Stimulated activated CD8-positive, alpha-beta memory T cell treated with anti-CD3 and anti-CD28 coated beads, Interleukin-12 subunit alpha, Interleukin-12 subunit beta, amount 100 ng/mL, for 24 hours (primary cell): ENCODE measurements around the gene LPAR1.
"Not testable (repeated sequence)": the region's sequence is repeated elsewhere in the genome, so short reads cannot be mapped to it uniquely, and the experiment has no call there.

Experiments used
- DNase-seq: peaks from one replicate; pipeline ENCODE4 v3.0.0-alpha.2; 2020; ENCODE audit errors: extremely low read depth

LPAR1 gene, protein sequence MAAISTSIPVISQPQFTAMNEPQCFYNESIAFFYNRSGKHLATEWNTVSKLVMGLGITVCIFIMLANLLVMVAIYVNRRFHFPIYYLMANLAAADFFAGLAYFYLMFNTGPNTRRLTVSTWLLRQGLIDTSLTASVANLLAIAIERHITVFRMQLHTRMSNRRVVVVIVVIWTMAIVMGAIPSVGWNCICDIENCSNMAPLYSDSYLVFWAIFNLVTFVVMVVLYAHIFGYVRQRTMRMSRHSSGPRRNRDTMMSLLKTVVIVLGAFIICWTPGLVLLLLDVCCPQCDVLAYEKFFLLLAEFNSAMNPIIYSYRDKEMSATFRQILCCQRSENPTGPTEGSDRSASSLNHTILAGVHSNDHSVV

DNA sequence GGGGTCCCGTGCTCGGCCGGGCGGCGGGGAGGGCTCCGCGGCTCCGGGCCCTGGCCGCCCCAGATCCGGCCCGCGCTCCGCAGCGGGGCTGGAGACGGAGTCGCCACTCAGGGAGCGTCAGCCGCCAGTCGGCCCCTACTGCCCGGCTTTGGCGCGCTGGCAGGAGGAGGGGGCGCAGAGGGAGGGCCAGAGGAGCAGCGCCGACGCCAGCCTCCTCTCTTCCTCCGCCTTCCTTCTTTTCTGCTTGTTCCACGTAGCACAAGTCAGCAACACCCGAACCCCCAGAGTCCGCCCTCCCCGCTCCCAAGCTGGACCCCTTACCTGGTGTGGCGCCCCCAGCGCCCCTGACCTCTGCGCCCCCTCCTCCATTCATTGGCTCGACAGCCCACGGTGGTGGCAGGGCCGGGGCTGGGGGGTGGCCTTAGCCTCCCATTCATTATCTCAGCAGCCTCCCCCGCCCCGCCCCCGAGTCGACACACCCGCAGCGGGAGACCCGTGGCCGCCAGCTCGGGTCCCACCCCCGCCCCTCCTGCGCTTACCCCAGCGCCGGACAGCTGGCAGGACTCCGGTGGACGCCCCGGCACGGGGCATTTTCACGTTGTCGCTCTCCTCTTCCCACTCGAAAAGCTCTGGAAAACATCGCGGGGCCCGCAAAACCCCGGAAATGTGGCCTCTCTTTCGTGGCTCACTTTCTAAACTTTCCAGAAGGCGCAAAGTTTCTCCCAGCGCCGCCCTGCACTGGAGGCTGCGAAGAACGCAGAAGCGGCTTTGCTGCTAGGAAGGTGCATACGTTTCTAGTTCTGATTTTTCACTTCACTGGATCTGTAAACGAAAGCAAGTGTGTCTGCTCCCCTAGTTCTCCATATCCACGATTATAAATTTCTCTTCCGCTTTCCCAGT is at the start of gene LPAR1:
Gene LPAR1, minus strand, starts transcription at position 140 of the 900 bp plus-strand sequence. CDS start 66,353 bp downstream, outside the sequence.
- DNase-seq: no peak

DNA sequence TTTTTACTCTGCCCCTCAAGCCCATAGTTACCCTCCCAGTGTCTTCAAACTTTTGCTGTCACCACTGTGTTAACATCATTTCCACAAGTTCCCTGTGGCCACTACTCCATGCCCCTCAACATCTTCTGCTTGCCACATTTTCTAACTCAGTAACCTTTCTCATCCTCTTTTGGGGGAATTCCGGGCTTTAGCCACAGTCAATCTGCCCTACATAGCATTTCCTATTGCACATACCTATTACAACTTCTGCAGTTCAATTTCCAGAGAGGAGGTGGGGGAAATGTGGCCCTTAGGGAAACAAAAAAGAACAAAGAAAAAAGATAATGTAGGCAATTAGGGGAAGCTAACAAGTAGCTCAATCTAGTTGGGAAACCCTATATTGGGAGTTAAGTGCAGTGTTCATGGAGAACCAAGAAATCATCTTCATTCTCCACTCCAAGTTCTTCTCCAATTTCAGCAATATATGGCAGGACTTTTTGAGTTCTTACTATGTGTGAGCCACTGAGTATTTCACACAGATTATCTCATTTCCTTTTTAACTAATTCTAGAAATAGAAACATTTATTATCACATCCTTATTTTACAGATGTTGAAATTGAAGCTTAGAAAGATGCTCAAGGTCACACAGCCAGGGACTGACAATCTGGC is 40.2 kb upstream of the LPAR1 start:
- no peak for DNase-seq

DNA sequence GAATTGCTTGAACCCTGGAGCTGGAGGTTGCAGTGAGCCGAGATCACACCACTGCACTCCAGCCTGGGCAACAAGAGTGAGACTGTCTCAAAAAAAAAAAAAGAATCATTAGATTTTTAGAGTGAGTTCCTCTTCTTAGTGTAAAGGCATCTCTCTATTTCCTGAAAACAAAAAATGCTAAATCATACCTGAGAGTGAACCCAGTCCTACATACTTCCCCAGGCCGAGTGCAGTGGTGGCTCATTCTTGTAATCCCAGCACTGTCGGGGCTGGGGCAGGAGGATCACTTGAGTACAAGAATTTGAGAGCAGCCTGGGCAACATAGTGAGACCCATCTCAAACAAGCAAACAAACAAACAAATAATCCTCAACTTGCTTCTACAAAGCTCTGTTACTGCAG is 38.2 kb upstream of the LPAR1 start:
- DNase-seq: no peak

DNA sequence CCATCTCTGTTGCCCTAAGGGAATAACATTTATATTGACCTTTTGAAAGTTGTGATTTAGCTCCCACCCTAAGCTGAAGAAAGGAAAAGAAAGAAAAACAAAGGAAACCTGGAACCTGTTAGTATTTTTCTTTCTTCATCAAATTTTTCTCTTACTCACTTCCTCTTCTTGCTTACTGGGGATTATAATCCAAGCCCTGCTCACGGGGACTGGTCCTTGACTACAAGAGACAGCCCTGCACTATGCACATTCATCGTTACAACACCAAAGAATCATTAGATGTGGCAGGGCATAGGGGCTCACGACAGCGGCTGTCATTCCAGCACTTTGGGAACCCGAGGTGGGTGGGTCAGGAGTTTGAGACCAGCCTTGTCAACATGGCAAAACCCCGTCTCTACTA is 37.8 kb upstream of the LPAR1 start:
- no peak for DNase-seq

DNA sequence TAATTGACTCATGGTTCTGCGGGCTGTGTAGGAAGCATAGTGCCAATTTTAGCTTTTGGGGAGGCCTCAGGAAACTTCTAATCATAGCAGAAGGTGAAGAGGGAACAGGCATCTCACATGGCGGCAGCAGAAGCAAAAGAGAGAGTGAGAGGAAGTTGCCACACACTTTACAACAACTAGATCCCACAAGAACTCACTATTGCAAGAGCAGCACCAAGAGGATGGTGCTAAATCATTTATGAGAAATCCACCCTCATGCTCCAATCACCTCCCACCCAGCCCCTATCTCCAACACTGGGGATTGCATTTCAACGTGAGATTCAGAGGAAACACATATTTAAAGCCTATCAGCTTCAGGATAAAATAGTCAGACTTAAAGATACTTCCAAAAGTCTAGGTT is 36.1 kb upstream of the LPAR1 start:
- no peak for DNase-seq

DNA sequence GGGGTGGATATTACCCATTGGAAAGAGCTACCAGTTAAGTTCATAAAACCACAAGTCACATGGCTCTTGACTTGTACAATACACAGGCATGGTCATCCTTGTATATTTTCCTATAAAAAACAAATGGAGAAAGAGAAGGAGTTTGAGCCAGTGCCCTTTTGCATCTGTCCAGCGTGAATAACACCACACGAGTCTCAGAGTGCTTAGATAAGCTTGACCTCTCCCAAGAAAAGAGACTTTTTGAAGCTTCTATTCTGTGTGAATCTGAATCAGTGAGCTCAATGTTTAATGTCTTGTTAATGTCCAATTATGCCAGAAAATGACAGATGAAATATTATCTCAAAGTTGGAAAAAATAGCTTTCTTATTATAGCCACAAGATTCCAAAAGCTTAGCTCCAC is 30.9 kb upstream of the LPAR1 start:
- DNase-seq: no peak

DNA sequence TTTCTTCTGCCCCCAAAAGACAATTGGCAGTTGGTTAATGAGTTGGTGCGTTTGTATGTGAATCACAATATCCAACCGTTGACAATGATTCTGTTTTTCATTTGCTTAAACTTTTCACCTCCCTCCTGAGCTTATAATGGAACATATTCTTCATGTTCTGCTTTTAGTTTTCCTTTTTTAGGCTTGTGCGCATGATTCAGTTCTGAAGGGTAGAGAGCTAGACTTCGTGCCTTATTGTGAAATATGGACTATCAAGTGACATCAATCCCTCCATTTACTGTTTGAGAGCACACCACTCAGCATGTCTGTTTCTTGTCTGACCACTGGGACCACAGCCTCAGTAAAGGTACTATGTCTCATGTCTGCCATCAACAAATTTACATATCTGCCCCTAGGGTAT is 30.5 kb upstream of the LPAR1 start:
- no peak for DNase-seq

DNA sequence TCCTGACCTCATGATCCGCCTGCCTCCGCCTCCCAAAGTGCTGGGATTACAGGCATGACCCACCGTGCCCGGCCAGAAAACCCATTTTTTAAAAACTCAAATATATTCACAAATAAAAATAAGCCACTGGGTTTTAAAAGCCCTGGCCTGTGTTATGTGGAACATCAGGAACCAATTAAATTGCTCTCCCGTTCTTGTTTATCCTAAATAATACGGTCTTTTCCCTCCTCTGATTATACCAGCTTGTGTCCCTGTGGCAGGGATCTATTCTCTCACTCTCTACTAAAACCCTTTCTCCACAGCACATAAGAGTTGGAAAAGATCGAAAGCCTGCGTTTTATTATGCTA is 30.1 kb upstream of the LPAR1 start:
- DNase-seq: no peak

DNA sequence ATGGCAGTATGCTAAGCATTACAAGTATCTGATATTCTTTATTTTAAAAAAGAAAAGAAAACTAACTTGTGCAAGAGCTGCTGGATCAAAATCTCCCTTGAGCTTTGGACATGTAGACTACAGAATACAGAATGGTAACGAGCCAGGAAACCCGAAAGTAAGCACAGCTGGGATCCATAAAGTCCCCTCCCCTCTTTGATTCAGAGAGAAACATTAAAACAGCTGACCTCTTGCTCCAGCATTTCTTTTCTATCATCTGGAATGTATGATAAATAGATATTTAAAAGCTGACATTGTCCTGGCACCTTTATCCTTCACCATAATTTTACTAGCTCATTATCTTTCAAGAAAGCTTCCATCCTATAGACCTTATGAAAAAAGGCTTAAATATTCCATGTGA is 28.2 kb upstream of the LPAR1 start:
- no peak for DNase-seq

DNA sequence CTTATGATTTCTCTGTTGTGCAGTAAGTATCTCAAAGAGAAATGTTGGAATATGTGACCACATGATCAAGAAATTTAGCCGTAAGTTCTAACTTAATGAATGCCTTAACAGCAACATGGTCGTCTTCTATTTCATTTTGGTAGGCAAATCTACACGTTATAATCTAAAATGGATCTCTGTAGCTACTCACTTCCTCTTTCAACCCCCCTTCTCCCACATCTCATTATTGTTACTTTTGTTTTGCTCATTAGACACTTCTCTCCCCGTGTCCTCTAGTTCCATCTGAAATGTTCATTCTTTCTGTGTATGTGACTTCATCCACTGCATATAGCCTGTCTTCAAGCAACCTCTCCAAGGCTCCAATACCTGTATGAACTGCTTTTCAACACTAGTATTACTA is 27.1 kb upstream of the LPAR1 start:
- DNase-seq: no peak

DNA sequence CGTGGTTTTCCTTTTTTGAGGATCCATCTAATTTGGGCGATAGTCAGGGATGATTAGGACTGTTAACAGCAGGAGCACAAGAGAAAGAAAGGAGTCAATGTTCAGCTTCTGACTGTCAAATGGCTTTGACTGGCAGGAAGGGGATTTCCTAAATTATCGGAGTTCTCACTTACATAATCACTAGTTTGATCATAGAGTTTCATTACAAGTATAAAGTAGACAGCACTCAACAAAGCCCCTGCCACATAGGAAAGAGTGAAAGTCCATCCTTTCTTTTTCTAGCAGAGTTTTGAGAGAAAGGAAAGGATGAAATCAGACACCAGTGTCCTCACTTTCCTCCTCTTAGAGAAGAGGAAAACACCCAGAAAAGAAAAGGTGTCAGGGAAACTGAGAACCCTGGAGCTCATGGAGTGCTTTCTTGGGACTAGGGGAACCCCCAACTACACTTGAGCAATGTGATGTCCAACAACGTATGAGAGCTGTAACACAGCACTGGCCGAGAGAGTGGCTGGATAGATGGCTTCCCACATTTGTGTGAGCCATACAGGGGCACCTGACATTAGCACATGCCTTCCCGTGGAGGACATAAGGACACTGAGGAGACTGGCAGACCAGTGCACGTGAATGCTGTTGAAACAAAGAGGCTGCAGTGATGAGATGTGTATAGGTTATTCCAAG is 26.0 kb upstream of the LPAR1 start:
- no peak for DNase-seq

DNA sequence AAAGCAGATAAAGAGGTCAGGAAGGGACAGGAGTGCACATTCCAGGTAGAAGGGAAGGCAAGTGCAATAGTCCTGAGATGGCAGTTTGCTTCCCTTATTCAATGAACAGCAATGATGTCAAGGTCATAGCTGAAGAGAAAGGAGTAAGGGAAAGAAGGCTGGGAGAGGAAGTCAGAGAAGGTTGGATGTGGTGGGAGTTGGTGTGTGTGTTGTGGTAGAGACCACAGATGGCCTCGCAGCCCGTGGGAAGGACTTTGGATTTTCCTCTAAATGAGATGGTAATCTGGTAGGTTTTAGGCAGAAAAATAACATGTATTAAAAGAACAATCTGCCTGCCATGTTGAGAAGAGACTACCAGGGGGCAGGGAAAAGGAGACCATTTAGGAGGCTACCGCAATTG is 25.1 kb upstream of the LPAR1 start:
- no peak for DNase-seq

DNA sequence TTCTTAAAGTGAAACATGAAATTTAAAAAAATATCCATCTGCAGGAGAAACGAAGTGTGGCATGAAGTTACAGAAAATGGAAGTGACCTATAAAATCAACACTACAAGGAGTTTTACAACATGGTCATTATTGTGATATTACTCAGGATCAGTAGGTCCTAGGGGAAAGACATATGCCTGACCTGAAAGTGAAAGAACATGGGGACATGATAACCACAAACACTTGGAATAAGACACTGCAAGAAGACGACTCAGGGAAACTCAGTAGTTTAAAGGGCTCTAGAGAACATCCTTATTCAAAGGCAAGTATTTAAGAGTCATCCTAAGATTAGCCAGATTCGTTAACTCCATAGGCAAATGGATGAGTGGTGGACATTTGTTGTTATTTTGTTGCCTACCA is 19.9 kb upstream of the LPAR1 start:
- DNase-seq: no peak

DNA sequence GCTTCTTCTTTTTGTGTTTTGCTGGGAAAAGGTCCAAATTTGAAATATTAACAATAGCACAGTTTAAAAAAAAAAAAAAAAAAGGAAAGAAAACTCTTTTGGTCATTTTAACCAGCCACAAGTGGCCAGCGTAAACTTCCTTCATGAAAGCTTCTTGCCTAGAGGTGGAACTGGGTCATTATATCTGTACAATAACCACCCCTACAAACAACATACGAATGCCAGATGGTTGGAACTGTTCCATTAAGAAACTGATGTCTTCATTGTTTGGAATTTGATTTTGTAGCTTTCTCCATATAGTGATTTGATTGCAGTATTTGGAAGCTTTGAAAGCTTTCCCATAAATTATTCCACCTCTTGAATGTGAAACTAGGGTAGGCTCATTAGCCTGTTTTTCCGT is 18.3 kb upstream of the LPAR1 start:
- DNase-seq: no peak

DNA sequence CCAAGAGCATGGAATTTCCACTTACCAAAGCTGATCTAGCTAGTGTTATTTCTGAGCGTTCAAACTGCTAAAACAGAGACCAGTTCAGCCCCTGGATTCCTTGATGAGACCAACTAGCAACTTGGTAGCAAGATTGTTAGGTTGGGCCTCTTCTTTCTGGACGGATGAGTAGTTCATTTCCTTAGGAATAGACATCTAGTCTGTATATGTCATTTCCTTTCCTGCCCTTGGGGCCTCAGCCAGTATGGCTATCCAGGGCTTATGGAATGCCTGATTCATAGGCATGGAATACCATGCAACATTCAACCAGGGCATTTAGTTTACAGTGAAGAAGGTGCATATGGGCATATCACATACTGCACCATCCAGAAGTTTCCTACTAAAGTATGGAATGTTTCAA is 14.5 kb upstream of the LPAR1 start:
- no peak for DNase-seq

DNA sequence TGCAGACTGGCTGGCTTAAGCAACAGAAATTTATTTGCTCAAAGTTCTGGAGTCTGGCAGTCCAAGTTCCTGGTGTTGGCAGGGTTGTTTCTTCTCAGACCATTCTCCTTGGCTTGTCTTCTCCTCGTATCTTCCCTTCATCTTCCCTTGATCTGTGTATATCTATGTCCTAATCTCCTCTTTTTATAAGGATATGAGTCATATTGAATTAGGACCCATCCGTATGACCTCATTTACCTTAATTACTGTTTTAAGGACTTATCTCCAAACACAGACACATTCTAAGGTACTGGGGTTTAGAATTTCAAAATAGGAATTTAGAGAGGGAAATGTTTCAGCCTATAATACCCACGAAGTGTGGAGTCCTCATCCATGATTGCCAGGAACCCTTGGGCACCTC is 13.1 kb upstream of the LPAR1 start:
- no peak for DNase-seq

DNA sequence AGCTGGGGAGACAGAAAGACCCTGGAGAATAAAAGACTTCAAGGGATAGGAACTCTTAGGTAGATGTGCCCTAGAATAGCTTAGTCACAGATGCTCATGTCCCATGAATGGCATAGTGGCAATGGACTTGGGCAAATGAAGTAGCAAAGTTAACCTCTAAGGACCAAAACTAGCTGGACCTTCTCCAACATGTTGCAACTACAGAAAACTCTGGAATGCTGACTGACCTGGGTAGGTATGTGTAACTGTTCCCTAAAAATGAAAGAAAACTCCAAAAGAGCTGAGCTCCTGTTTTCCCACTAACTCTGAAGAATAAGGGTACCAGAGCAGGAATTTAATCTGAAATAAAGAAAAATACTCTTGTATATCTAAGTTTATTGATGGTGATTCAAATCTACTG is 12.5 kb upstream of the LPAR1 start:
- no peak for DNase-seq

DNA sequence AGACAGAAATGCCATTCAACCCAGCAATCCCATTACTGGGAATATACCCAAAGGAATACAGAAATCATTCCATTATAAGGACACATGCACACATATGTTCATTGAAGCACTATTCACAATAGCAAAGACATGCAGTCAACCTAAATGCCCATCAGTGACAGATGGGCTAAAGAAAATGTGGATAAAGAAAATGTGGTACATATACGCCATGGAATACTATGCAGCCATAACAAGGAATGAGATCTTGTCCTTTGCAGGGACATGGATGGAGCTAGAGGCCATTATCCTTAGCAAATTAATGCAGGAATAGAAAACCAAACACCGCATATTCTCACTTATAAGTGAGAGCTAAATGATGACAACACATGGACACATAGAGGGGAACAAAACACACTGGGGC is 9.0 kb upstream of the LPAR1 start:
- DNase-seq: not testable (repeated sequence)

DNA sequence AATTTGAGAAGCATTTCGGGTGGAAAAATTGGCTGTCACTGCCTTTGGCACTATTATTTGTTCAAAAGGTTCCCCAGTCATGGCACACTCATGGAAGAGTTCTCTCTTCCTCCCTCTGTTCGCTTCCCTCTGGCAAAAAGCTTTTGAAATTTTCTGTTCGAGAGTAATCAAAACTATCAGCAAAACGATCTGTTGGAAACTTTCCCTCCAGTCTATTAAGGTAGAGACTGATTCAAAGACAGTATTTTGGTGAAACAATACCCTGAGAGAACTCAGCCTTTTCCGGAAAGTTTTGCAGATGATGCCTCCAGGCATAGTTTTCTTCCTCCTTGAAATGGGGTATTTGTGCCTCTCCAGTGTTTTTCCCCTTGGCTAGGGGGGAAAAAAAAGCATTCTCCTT is 3.6 kb upstream of the LPAR1 start:
- DNase-seq: no peak

DNA sequence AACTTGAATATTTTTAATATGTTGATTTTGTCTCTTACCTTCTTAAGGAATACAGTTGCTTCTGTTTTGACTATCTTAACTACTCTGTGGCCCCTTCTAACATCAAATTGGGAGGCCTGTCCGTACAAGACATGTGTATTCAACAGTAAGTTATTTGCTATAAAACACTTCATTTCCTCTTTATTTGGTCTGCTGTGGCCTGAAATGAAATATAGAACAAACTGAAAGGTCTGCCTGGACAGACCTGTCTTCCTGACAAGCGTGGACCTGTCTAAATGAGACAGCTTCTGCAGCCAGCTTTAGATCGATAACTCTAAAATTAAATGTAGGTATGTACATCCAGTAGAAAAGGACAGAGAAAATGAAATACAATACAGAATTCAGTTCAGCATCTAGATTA is 2.2 kb upstream of the LPAR1 start:
- no peak for DNase-seq

DNA sequence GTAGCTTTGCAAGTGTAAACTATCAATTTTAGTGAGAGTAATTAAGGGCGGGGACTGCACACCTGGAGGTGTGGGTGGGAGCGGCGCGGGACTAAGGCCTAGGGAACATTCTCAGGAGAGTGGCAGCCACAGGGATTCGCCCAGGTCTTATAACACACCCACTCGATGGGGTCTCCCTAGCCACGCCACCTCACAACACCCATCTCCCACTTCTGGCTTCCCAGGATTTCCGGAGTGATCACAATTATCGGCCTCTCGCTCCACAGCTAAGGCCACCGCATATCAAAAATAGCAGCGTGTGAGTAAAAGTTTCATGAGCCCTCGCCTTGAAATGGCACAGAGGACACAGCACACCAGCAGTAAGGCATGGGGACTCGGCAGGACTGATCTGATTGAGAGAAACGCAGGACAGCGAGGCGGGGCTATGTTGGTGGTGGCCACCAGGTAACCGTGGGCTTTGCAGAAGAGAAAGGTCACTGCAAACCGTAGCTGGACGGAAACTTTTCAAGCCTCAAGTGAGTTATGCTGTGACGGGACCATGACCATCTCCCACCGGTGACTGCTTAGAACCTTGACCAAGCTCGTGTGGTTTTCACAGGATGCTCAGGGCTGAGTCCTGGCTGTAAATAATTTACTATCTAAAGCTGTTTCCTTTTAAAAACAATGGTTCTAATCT is 1.1 kb upstream of the LPAR1 start:
- no peak for DNase-seq
